SH-SY5Y (cell line): ENCODE measurements around the gene L3MBTL1.

Experiments used
- GATA2 ChIP-seq: IDR thresholded peaks from 2 replicates; pipeline ENCODE4 v1.6.1; 2011; ENCODE audit warnings: mild to moderate bottlenecking, low read depth, low read length
- GATA3 ChIP-seq: IDR thresholded peaks from 2 replicates; pipeline ENCODE4 v1.6.1; 2011; ENCODE audit warnings: low read depth, mild to moderate bottlenecking, low read length, moderate library complexity

- TF ChIP-seq GATA3 (no peak), GATA2 (no peak)
Measured at GRCh38 chr20:43542674-43543073, 35.2 kb downstream of the L3MBTL1 start.
